Activated CD8-positive, alpha-beta T cell treated with anti-CD3 and anti-CD28 coated beads for 36 hours (primary cell): ENCODE data around the gene NHLH2. TPM values are rescaled to one million over a fixed set of nuclear protein-coding genes. Genes with fewer than 3 reads are reported as not detected.

ENCODE experiments used
- ATAC-seq: fragments of 200-7000 bp; cut with Tn5 transposase; one replicate; pipeline ENCODE4 v1.10.0; 2021; ENCODE audit warnings: mild to moderate bottlenecking, moderate library complexity
- CTCF ChIA-PET: fragments of 350-600 bp; sonication (Branson Sonifier 250); formaldehyde crosslinking; loops from one replicate; lab custom pipeline; 2021; ENCODE audit warnings: antibody characterized with exemption; lab: Charles Lee
- POLR2A ChIA-PET: fragments of 350-600 bp; sonication (Branson Sonifier 250); formaldehyde crosslinking; loops from one replicate; lab custom pipeline; 2021; ENCODE audit warnings: antibody characterized with exemption; lab: Charles Lee
- DNase-seq: peaks from one replicate; pipeline ENCODE4 v3.0.0-alpha.2; 2020
- H3K27ac Mint-ChIP-seq: one replicate; pipeline ENCODE4 v1.8.0; 2021; ENCODE audit warnings: mild to moderate bottlenecking, mixed read lengths
- H3K27me3 Mint-ChIP-seq: one replicate; pipeline ENCODE4 v1.8.0; 2021; ENCODE audit warnings: mixed read lengths
- H3K36me3 Mint-ChIP-seq: one replicate; pipeline ENCODE4 v1.8.0; 2021; ENCODE audit warnings: low read depth, mixed read lengths
- H3K4me1 Mint-ChIP-seq: one replicate; pipeline ENCODE4 v1.8.0; 2021; ENCODE audit warnings: low read depth, mixed read lengths
- H3K4me3 Mint-ChIP-seq: one replicate; pipeline ENCODE4 v1.8.0; 2021; ENCODE audit warnings: mild to moderate bottlenecking, moderate library complexity, mixed read lengths
- H3K9me3 Mint-ChIP-seq: one replicate; pipeline ENCODE4 v1.8.0; 2021; ENCODE audit warnings: mixed read lengths
- CTCF ChIP-seq: fragments of 200-600 bp; IDR thresholded peaks from one replicate; pipeline ENCODE4 v1.8.0; 2022; ENCODE audit warnings: antibody characterized with exemption, mild to moderate bottlenecking
- intact Hi-C: fragments of 100-400 bp; cut with micrococcal nuclease; formaldehyde crosslinking; loops from one replicate; pipeline ENCODE4 v1.10.0; 2022
- total RNA-seq, 2 experiments: library from RNA; stranded (reverse); gene quantifications; one replicate each; pipeline ENCODE4 v1.2.3, GENCODE V29; 2021

NHLH2 gene
- total RNA-seq, 2 experiments from 2014 or later, result not detected

- no peak for DNase-seq
- H3K36me3 Mint-ChIP-seq, result no peaks in the 10 kb centered on the region
- TF ChIP-seq CTCF, result no peak
- no peaks in the 10 kb centered on the region for H3K4me1 Mint-ChIP-seq
- no peak overlapping the region for H3K27ac Mint-ChIP-seq
- ChIA-PET CTCF (no interaction called here), POLR2A (no interaction called here)
- H3K4me3 Mint-ChIP-seq, result no peak overlapping the region
- H3K9me3 Mint-ChIP-seq, result no peaks in the 10 kb centered on the region
- ATAC-seq, result no peak
- H3K27me3 Mint-ChIP-seq, result peaks cover 15% of the 10 kb centered on the region
- intact Hi-C loops, result no loop called here
Observed at GRCh38 chr1:115790846-115791245, 50.1 kb downstream of the NHLH2 start.

GRCh38 chr1:115790356-115790755 is 50.6 kb downstream of the NHLH2 start:
- ATAC-seq (no peak), DNase-seq (no peak)
- Mint-ChIP-seq H3K4me3 (no peak overlapping the region), H3K36me3 (no peaks in the 10 kb centered on the region), H3K27ac (no peak overlapping the region), H3K27me3 (peaks cover 15% of the 10 kb centered on the region), H3K4me1 (no peaks in the 10 kb centered on the region), H3K9me3 (no peaks in the 10 kb centered on the region)
- CTCF ChIA-PET, result no interaction called here
- no peak for TF ChIP-seq CTCF
- intact Hi-C loops, result no loop called here
- POLR2A ChIA-PET, result no interaction called here

Other genes with a start within 250 kb of the NHLH2 start
- 1 to 10 TPM; 1.9 to 2.7 TPM for gene VANGL1, start 199.2 kb downstream of the NHLH2 start, total RNA-seq
- gene CASQ2, start 72.4 kb downstream of the NHLH2 start, total RNA-seq, result not detected
- under 1 TPM; 0.07 to 0.25 TPM for gene SLC22A15, start 135.4 kb upstream of the NHLH2 start, total RNA-seq